ENCODE data around the gene NOTCH2. TPM values are rescaled to one million over a fixed set of nuclear protein-coding genes. Genes with fewer than 3 reads are reported as not detected.

NOTCH2 gene
- total RNA-seq, 1 experiment from 2014 or later: 61.5 TPM

DNA sequence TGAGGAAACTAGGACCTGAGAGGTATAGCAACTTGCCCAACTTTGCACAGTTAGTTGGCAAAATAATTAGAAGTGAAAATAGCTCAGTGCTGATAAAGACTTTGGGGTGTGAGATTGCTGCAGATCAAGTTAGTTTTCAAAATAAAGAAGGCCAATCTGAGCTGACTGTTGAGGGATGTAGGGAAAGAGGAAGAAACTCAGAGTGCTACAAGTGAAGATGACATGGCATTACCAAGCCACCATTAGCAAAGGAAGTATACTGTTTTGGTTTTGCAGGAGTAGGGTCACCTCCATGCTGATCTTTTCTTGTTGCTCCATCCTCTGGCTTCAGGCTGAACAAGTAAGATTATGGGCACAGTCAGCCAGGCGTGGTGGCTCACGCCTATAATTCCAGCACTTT, 94.5 kb downstream of the NOTCH2 start:
- ChIA-PET POLR2A (ENCODE audit: unreplicated experiment) (no interaction called here), CTCF (interaction anchor here (0.7 kb wide), 1 partner anchor 195 kb away, joined by 3 read pairs; no protein-coding TSS in a partner anchor)
- no peak for ATAC-seq
- Histone ChIP-seq H3K9me2 (replicated peaks; ENCODE audit: low read length) (no peaks in the 10 kb centered on the region), H3F3A (ENCODE audit: low read length, unreplicated experiment) (peaks cover 5% of the 10 kb centered on the region), H3K36me3 (ENCODE audit: low read depth, low read length) (peaks cover 7% of the 10 kb centered on the region; the same call in 1 of the 2 replicates), H4K20me1 (ENCODE audit: low read length) (peaks cover 15% of the 10 kb centered on the region; the same call in 1 of the 2 replicates), H3K27me3 (ENCODE audit: low read length) (no peaks in the 10 kb centered on the region), H3K9me3 (ENCODE audit: low read length) (no peaks in the 10 kb centered on the region), H3K4me2 (ENCODE audit: low read length) (peak overlapping the region; percentile 33; the same call in 1 of the 2 replicates), H3K27ac (ENCODE audit: low read length) (no peak overlapping the region), H3K9ac (ENCODE audit: low read length) (no peak overlapping the region), H3K79me2 (ENCODE audit: low read length) (peaks cover 9% of the 10 kb centered on the region; the same call in 1 of the 2 replicates), H3K4me3 (ENCODE audit: low read length) (no peak overlapping the region), H2AFZ (ENCODE audit: low read length) (no peak overlapping the region), H3K4me1 (ENCODE audit: insufficient read depth, low read length) (peaks cover 32% of the 10 kb centered on the region)
- intact Hi-C loops (cut with micrococcal nuclease): no loop called here
- no TSS peak for BruUV-seq (replicated peaks)
- no peak for DNase-seq
- TF ChIP-seq, protein P1, sequence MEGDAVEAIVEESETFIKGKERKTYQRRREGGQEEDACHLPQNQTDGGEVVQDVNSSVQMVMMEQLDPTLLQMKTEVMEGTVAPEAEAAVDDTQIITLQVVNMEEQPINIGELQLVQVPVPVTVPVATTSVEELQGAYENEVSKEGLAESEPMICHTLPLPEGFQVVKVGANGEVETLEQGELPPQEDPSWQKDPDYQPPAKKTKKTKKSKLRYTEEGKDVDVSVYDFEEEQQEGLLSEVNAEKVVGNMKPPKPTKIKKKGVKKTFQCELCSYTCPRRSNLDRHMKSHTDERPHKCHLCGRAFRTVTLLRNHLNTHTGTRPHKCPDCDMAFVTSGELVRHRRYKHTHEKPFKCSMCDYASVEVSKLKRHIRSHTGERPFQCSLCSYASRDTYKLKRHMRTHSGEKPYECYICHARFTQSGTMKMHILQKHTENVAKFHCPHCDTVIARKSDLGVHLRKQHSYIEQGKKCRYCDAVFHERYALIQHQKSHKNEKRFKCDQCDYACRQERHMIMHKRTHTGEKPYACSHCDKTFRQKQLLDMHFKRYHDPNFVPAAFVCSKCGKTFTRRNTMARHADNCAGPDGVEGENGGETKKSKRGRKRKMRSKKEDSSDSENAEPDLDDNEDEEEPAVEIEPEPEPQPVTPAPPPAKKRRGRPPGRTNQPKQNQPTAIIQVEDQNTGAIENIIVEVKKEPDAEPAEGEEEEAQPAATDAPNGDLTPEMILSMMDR (conservative IDR thresholded peaks at IDR 0.05; ENCODE audit: low read depth, low read length): no peak
- TF ChIP-seq EZH2phosphoT487 (IDR thresholded peaks at IDR 0.05; ENCODE audit: borderline replicate concordance, low read length) (no peak), EZH2 (IDR thresholded peaks at IDR 0.05; ENCODE audit: low read length, unreplicated experiment) (no peak)

DNA sequence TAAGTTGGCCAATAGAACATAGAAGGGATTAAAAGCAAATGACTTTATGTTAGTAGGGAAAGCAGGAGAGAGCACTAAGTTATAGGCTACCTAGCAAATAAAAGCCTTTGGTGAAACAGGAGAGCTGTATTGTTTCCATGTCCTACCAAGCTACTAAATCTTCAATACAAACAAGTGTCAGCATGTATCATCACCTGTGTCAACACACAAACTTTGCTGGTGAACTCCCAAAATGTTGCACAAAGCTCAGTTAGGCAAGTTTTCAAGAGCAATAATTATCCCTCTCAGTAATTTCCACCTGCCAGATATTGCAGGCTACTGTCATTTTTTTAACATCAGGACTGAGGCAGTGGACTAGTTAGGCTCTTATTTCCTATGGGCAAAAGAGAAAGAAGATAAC, 95.4 kb downstream of the NOTCH2 start:
- Histone ChIP-seq H3K9me3 (ENCODE audit: low read length) (no peaks in the 10 kb centered on the region), H4K20me1 (ENCODE audit: low read length) (peaks cover 12% of the 10 kb centered on the region; the same call in 1 of the 2 replicates), H3K9me2 (replicated peaks; ENCODE audit: low read length) (no peaks in the 10 kb centered on the region), H3K79me2 (ENCODE audit: low read length) (peaks cover 9% of the 10 kb centered on the region; the same call in 1 of the 2 replicates), H3K4me3 (ENCODE audit: low read length) (no peak overlapping the region), H3K4me1 (ENCODE audit: insufficient read depth, low read length) (peaks cover 34% of the 10 kb centered on the region), H2AFZ (ENCODE audit: low read length) (no peak overlapping the region), H3K9ac (ENCODE audit: low read length) (no peak overlapping the region), H3K27ac (ENCODE audit: low read length) (peak overlapping the region; percentile 68), H3K27me3 (ENCODE audit: low read length) (no peaks in the 10 kb centered on the region), H3F3A (ENCODE audit: low read length, unreplicated experiment) (peaks cover 5% of the 10 kb centered on the region), H3K36me3 (ENCODE audit: low read depth, low read length) (peaks cover 13% of the 10 kb centered on the region; the same call in 1 of the 2 replicates), H3K4me2 (ENCODE audit: low read length) (peak overlapping the region; percentile 60)
- CTCF ChIA-PET: no interaction called here
- ATAC-seq: peak; percentile 98
- intact Hi-C loops (cut with micrococcal nuclease): no loop called here
- DNase-seq: peak; percentile 85
- POLR2A ChIA-PET (ENCODE audit: unreplicated experiment): interaction anchor here (0.6 kb wide), 1 partner anchor 100 kb away, joined by 4 read pairs; no protein-coding TSS in a partner anchor
- BruUV-seq (replicated peaks): no TSS peak
- TF ChIP-seq, protein P1 (conservative IDR thresholded peaks at IDR 0.05; ENCODE audit: low read depth, low read length): no peak
- TF ChIP-seq EZH2phosphoT487 (IDR thresholded peaks at IDR 0.05; ENCODE audit: borderline replicate concordance, low read length): no peak
- no peak for TF ChIP-seq EZH2 (IDR thresholded peaks at IDR 0.05; ENCODE audit: low read length, unreplicated experiment)

All from PC-3 (cell line).